Glutamatergic neuron (in vitro differentiated cells): ENCODE results near the gene ZSCAN5A. TPM values are rescaled to one million over a fixed set of nuclear protein-coding genes. Genes with fewer than 3 reads are reported as not detected.
"Not testable (repeated sequence)": the region's sequence is repeated elsewhere in the genome, so short reads cannot be mapped to it uniquely, and the experiment has no call there.

Source experiments
- DNase-seq: peaks from one replicate; pipeline ENCODE4 v3.0.0; 2022
- H3K27ac Mint-ChIP-seq: one replicate; pipeline ENCODE4 v1.8.0; 2020; ENCODE audit warnings: mild to moderate bottlenecking, mixed read lengths, inconsistent platforms; ENCODE audit not compliant: unreplicated experiment
- H3K27me3 Mint-ChIP-seq: one replicate; pipeline ENCODE4 v1.8.0; 2020; ENCODE audit warnings: mild to moderate bottlenecking, moderate library complexity, mixed read lengths, inconsistent platforms; ENCODE audit not compliant: unreplicated experiment
- H3K36me3 Mint-ChIP-seq: one replicate; pipeline ENCODE4 v1.8.0; 2020; ENCODE audit warnings: mild to moderate bottlenecking, mixed read lengths, inconsistent platforms; ENCODE audit not compliant: unreplicated experiment
- H3K4me1 Mint-ChIP-seq: one replicate; pipeline ENCODE4 v1.8.0; 2020; ENCODE audit warnings: mild to moderate bottlenecking, low read depth, mixed read lengths, inconsistent platforms; ENCODE audit not compliant: unreplicated experiment
- H3K4me3 Mint-ChIP-seq: one replicate; pipeline ENCODE4 v1.8.0; 2020; ENCODE audit warnings: mild to moderate bottlenecking, mixed read lengths, inconsistent platforms; ENCODE audit not compliant: unreplicated experiment
- H3K9me3 Mint-ChIP-seq: one replicate; pipeline ENCODE4 v1.8.0; 2020; ENCODE audit warnings: mild to moderate bottlenecking, moderate library complexity, mixed read lengths, inconsistent platforms; ENCODE audit not compliant: unreplicated experiment
- total RNA-seq: library from RNA; stranded (reverse); fragmentation: NEBNext Ultra II Directional; extraction: Animal tissue kit (Norgen Biotek cat#: 25700); gene quantifications from one replicate; pipeline ENCODE4 v1.2.1, GENCODE V29; 2021; ENCODE audit not compliant: unreplicated experiment
- TF ChIP-seq, protein P1 (sequence below): fragments of 200-600 bp; sonication (generic); IDR thresholded peaks from one replicate; pipeline ENCODE4 v1.5.0; 2021; ENCODE audit not compliant: partially characterized antibody, unreplicated experiment

The ZSCAN5A gene
- total RNA-seq, 1 donor from 2014 or later: 13.1 TPM

DNA sequence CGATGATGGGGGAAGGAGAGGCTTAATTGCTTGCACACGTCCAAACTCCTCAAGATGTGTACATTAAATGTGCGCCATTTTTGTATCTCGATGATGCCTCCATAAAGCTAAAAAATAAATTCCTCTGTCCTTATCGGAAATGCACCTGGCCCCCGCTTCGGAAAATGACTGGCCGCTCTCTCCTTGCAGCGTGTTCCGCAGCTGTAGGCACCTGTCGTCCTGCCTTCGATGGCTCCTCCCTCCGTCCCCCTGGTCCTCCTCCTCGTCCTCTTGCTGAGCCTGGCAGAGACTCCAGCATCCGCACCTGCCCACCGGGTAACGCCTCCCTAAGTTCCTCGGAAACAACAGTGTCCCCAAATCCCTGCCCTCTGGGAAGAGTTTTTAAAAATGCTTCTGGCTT lies 137.8 kb downstream of the ZSCAN5A start:
- no peak overlapping the region for H3K27ac Mint-ChIP-seq
- no peaks in the 10 kb centered on the region for H3K36me3 Mint-ChIP-seq
- H3K27me3 Mint-ChIP-seq: peaks cover 7% of the 10 kb centered on the region
- TF ChIP-seq, protein P1, sequence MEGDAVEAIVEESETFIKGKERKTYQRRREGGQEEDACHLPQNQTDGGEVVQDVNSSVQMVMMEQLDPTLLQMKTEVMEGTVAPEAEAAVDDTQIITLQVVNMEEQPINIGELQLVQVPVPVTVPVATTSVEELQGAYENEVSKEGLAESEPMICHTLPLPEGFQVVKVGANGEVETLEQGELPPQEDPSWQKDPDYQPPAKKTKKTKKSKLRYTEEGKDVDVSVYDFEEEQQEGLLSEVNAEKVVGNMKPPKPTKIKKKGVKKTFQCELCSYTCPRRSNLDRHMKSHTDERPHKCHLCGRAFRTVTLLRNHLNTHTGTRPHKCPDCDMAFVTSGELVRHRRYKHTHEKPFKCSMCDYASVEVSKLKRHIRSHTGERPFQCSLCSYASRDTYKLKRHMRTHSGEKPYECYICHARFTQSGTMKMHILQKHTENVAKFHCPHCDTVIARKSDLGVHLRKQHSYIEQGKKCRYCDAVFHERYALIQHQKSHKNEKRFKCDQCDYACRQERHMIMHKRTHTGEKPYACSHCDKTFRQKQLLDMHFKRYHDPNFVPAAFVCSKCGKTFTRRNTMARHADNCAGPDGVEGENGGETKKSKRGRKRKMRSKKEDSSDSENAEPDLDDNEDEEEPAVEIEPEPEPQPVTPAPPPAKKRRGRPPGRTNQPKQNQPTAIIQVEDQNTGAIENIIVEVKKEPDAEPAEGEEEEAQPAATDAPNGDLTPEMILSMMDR: no peak
- DNase-seq: no peak
- H3K4me1 Mint-ChIP-seq: no peaks in the 10 kb centered on the region
- H3K4me3 Mint-ChIP-seq: no peak overlapping the region
- peaks cover 6% of the 10 kb centered on the region for H3K9me3 Mint-ChIP-seq

- not testable (repeated sequence) for H3K27me3 Mint-ChIP-seq, H3K4me1 Mint-ChIP-seq, DNase-seq, H3K36me3 Mint-ChIP-seq, H3K27ac Mint-ChIP-seq, H3K9me3 Mint-ChIP-seq, H3K4me3 Mint-ChIP-seq
These were observed 138.3 kb downstream of the ZSCAN5A start for GRCh38 chr19:56176310-56176709.

DNA sequence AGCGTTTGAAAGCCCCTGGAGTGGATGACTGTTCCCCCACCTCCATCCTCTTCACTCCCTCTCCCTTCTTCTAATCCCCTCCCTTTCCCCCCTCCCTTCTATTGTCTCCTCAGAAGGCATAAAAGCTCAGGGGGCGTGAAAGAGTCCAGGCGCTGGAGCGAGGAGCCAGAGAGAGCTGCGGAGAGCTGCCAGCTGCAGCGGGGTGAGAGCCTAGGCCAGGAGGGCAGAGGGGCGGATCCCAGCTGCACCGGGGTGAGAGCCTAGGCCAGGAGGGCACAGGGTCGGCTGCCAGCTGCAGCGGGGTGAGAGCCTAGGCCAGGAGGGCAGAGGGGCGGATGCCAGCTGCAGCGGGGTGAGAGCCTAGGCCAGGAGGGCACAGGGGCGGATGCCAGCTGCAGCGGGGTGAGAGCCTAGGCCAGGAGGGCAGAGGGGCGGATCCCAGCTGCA lies 138.8 kb downstream of the ZSCAN5A start, which contains the start of gene GALP:
GALP (plus strand) TSS at position 148 of the 447 bp plus-strand sequence. CDS start 1,101 bp downstream, outside the sequence.
- H3K4me3 Mint-ChIP-seq, H3K36me3 Mint-ChIP-seq, H3K4me1 Mint-ChIP-seq, H3K27ac Mint-ChIP-seq, H3K27me3 Mint-ChIP-seq, DNase-seq, H3K9me3 Mint-ChIP-seq: not testable (repeated sequence)

DNA sequence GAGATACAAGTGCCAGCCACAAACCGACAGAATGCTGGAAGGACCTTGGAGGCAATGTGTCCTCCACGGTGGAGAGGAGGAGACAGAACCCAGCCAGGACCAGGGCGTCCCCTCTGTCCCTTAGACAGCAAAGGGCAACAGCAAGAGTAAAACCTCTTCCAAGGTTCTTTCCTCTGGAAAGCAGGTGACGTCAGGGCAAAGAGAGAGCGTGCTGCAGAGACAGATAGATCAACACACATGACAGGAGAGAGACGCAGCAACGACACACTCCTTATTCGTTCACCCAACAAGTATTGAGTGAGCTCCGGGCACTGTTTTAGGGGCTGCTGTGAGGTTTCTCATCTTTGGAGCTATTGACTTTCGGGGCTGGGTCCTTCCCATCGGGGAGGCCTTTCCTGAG lies 140.1 kb downstream of the ZSCAN5A start:
- H3K27me3 Mint-ChIP-seq: peaks cover 7% of the 10 kb centered on the region
- H3K27ac Mint-ChIP-seq: no peak overlapping the region
- H3K4me3 Mint-ChIP-seq: no peak overlapping the region
- no peak for DNase-seq
- TF ChIP-seq, protein P1: no peak
- H3K9me3 Mint-ChIP-seq: peaks cover 8% of the 10 kb centered on the region
- no peaks in the 10 kb centered on the region for H3K36me3 Mint-ChIP-seq
- H3K4me1 Mint-ChIP-seq: no peaks in the 10 kb centered on the region

DNA sequence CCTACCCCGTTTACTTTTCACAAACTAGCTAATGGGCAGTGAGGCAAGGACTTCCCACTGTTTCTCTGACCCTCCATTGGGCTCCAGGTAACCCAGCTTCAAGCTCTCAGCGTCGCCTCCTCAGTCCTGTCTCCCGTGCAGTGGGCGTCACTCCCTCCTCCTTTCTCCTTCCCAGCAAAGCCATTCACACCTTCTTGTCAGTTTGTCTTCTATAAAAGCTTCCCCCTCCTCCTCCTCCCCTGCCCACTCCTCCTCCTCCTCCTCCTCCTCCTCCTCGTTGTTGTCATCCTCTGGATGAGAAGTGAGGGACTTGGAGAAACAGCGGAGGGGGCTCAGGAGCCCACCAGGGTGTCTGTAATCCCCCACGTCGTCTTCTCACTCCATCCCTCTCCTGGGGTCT lies 140.6 kb downstream of the ZSCAN5A start:
- DNase-seq: no peak

More for the DNA sequence above, 140.6 kb downstream of the ZSCAN5A start:
- Mint-ChIP-seq H3K27me3 (peaks cover 7% of the 10 kb centered on the region), H3K9me3 (peaks cover 8% of the 10 kb centered on the region), H3K4me1 (no peaks in the 10 kb centered on the region), H3K27ac (no peak overlapping the region), H3K36me3 (no peaks in the 10 kb centered on the region), H3K4me3 (no peak overlapping the region)
- TF ChIP-seq, protein P1: no peak

Other genes starting within 250 kb of the ZSCAN5A start
- 59.7 TPM for gene ZNF787, start 193.5 kb downstream of the ZSCAN5A start, total RNA-seq
- 56.9 TPM for gene ZNF444, start 173.6 kb downstream of the ZSCAN5A start, total RNA-seq
- not detected for gene GALP, start 138.8 kb downstream of the ZSCAN5A start, total RNA-seq
- gene ZSCAN5B, start 117.1 kb downstream of the ZSCAN5A start, total RNA-seq: not detected
- 0.32 TPM for gene ZSCAN5C, start 112.6 kb downstream of the ZSCAN5A start, total RNA-seq
- not detected for gene EDDM13, start 42.1 kb downstream of the ZSCAN5A start, total RNA-seq
- gene ZNF582, start 78.7 kb upstream of the ZSCAN5A start, total RNA-seq: 7.5 TPM
- gene ZNF583, start 89.5 kb upstream of the ZSCAN5A start, total RNA-seq: 13.6 TPM
- 6.0 TPM for gene ZNF667, start 162.5 kb upstream of the ZSCAN5A start, total RNA-seq
- 18.7 TPM for gene ZNF471, start 193.0 kb upstream of the ZSCAN5A start, total RNA-seq
- 25.9 TPM for gene ZFP28, start 224.1 kb upstream of the ZSCAN5A start, total RNA-seq